ENCODE data around the gene CLIP3.
"Not testable (repeated sequence)": the region's sequence is repeated elsewhere in the genome, so short reads cannot be mapped to it uniquely, and the experiment has no call there.

Gene CLIP3

GRCh38 chr19:36008336-36008978, 24.2 kb downstream of the CLIP3 start, which contains the start of gene SYNE4:
Gene SYNE4 (minus strand): TSS chr19:36008813. CDS start chr19:36008681, 132 bp downstream.
- no peak for DNase-seq

- no peak for DNase-seq
These were observed 25.7 kb downstream of the CLIP3 start for GRCh38 chr19:36006955-36007354.

GRCh38 chr19:36003284-36003683, 29.4 kb downstream of the CLIP3 start:
- DNase-seq, result no peak

GRCh38 chr19:36001605-36002004, 31.1 kb downstream of the CLIP3 start:
- no peak for DNase-seq

GRCh38 chr19:35996777-35997176, 35.9 kb downstream of the CLIP3 start:
- DNase-seq, result no peak

- DNase-seq, result peak; percentile 99
These were observed 37.4 kb downstream of the CLIP3 start, which contains the start of gene SDHAF1 for GRCh38 chr19:35995048-35995993. Gene SDHAF1 (plus strand): TSS chr19:35995188. CDS start chr19:35995275, 87 bp downstream.

GRCh38 chr19:35993923-35994598, 38.6 kb downstream of the CLIP3 start:
- DNase-seq, result no peak

- no peak for DNase-seq
These were observed 39.5 kb downstream of the CLIP3 start for GRCh38 chr19:35992907-35993765.

- no peak for DNase-seq
These were observed 40.8 kb downstream of the CLIP3 start for GRCh38 chr19:35991731-35992450.

GRCh38 chr19:35990771-35991730, 41.6 kb downstream of the CLIP3 start:
- DNase-seq, result no peak

GRCh38 chr19:35990156-35990555, 42.5 kb downstream of the CLIP3 start:
- no peak for DNase-seq

- DNase-seq, result no peak
These were observed 43.8 kb downstream of the CLIP3 start for GRCh38 chr19:35988824-35989223.

GRCh38 chr19:35987571-35987896, 45.1 kb downstream of the CLIP3 start:
- no peak for DNase-seq

GRCh38 chr19:35986664-35987570, 45.8 kb downstream of the CLIP3 start:
- peak; percentile 82 for DNase-seq

GRCh38 chr19:35986111-35986510, 46.6 kb downstream of the CLIP3 start:
- DNase-seq, result no peak

- no peak for DNase-seq
These were observed 49.5 kb downstream of the CLIP3 start for GRCh38 chr19:35983177-35983576.

- not testable (repeated sequence) for DNase-seq
These were observed 51.7 kb downstream of the CLIP3 start for GRCh38 chr19:35980997-35981396.

GRCh38 chr19:35978832-35979365, 53.8 kb downstream of the CLIP3 start:
- no peak for DNase-seq

- no peak for DNase-seq
These were observed 54.4 kb downstream of the CLIP3 start for GRCh38 chr19:35978271-35978670.

All from 8988T (cell line).